Lung (tissue), 12 donors: ENCODE data around the gene MYT1. TPM values are rescaled to one million over a fixed set of nuclear protein-coding genes. Genes with fewer than 3 reads are reported as not detected.

Experiments
- ATAC-seq: fragments of 200-7000 bp; cut with Tn5 transposase; one replicate; pipeline ENCODE4 v1.9.1; 2020; ENCODE audit warnings: moderate number of reproducible peaks; ENCODE audit not compliant: insufficient read depth, low FRiP score
- DNase-seq, 3 donors: peaks; one replicate each; pipeline ENCODE4 v3.0.0-alpha.2; 2013 to 2017
- H3K27ac ChIP-seq, 2 donors: one replicate each; pipeline ENCODE4 v1.5.1; 2013; ENCODE audit warnings: mild to moderate bottlenecking in 2 of 2, moderate library complexity in 2 of 2, control low read depth in 1 of 2, inconsistent platforms in 1 of 2, low read depth in 1 of 2, low read length in 1 of 2
- H3K27me3 ChIP-seq, 3 donors: one replicate each; pipeline ENCODE4 v1.5.1; 2013; ENCODE audit warnings: low read length in 2 of 3; ENCODE audit not compliant: control insufficient read depth in 3 of 3, insufficient read depth in 3 of 3
- H3K36me3 ChIP-seq, 4 donors: one replicate each; pipeline ENCODE4 v1.5.1; 2013; ENCODE audit warnings: low read length in 4 of 4, mild to moderate bottlenecking in 1 of 4, moderate library complexity in 1 of 4; ENCODE audit not compliant: control insufficient read depth in 4 of 4, insufficient read depth in 4 of 4
- H3K4me1 ChIP-seq, 5 donors: one replicate each; pipeline ENCODE4 v1.5.1; 2013; ENCODE audit warnings: low read length in 5 of 5, mild to moderate bottlenecking in 2 of 5, moderate library complexity in 1 of 5; ENCODE audit not compliant: control insufficient read depth in 5 of 5, insufficient read depth in 5 of 5
- H3K4me3 ChIP-seq: one replicate; pipeline ENCODE4 v1.5.1; 2013; ENCODE audit warnings: mild to moderate bottlenecking, control low read depth, moderate library complexity
- H3K9ac ChIP-seq, 2 donors: one replicate each; pipeline ENCODE4 v1.5.1; 2013; ENCODE audit warnings: low read length in 2 of 2, control low read depth in 1 of 2; ENCODE audit not compliant: insufficient read depth in 1 of 2
- H3K9me3 ChIP-seq, 4 donors: one replicate each; pipeline ENCODE4 v1.5.1; 2013; ENCODE audit warnings: low read length in 3 of 4, mild to moderate bottlenecking in 1 of 4, moderate library complexity in 1 of 4; ENCODE audit not compliant: control insufficient read depth in 4 of 4, insufficient read depth in 3 of 4
- CTCF ChIP-seq: IDR thresholded peaks from 2 replicates; pipeline ENCODE4 v1.5.1; 2012; ENCODE audit warnings: mild to moderate bottlenecking; ENCODE audit errors: control extremely low read depth, extremely low read depth
- WGBS, 2 donors: extraction: QIAGEN DNeasy Blood & Tissue Kit; methylation state at CpG; one replicate each; pipeline ENCODE4 v1.1.7; 2013; 5-methylcytosine and 5-hydroxymethylcytosine counted together
- polyA plus RNA-seq, 2 donors: library from polyadenylated mRNA; stranded (reverse); fragments of 200-250 nt; gene quantifications; one replicate each; pipeline ENCODE4 v1.2.1, GENCODE V29; 2013
- total RNA-seq, 2 donors: library from RNA; depleted of rRNA in 1 of 2; stranded (reverse); fragments of >200 nt in 1 of 2; gene quantifications; one replicate each; pipeline ENCODE4 v1.2.1, GENCODE V29; 2014 to 2021
- donor health status: control.
- donor health status: control.
- donor health status: Bipolar disorder and iron deficiency.
- donor health status: healthy.
- donor health status: DM: yes; HTN: yes; CAD: no.

Gene MYT1
- total and polyA plus RNA-seq, 4 donors: 0.03 to 0.40 (median 0.10) TPM; not detected in 1

GRCh38 chr20:64139199-64140060 is 24.8 kb upstream of the MYT1 start:
- no peaks in the 10 kb centered on the region for H3K4me1 ChIP-seq
- H3K9ac ChIP-seq: no peak overlapping the region
- WGBS, 2 donors: 81 to 86% methylated on average over 19 to 21 of the region's 21 CpGs
- H3K4me3 ChIP-seq: no peak overlapping the region
- H3K9me3 ChIP-seq: peaks cover 0 to 2% (median 0%) of the 10 kb centered on the region in 4 donors
- ATAC-seq: no peak
- H3K36me3 ChIP-seq: no peaks in the 10 kb centered on the region
- TF ChIP-seq CTCF: no peak
- no peak for DNase-seq
- no peak overlapping the region for H3K27ac ChIP-seq
- H3K27me3 ChIP-seq: peaks cover 0 to 3% (median 2%) of the 10 kb centered on the region in 3 donors

GRCh38 chr20:64140061-64140931 is 24.0 kb upstream of the MYT1 start:
- TF ChIP-seq CTCF: no peak
- Histone ChIP-seq H3K27ac (no peak overlapping the region), H3K4me1 (no peaks in the 10 kb centered on the region), H3K36me3 (no peaks in the 10 kb centered on the region), H3K9ac (no peak overlapping the region), H3K4me3 (no peak overlapping the region), H3K27me3 (peaks cover 0 to 3% (median 2%) of the 10 kb centered on the region in 3 donors), H3K9me3 (peaks cover 0 to 5% (median 1%) of the 10 kb centered on the region in 4 donors)
- 78 to 81% methylated on average over 13 of the region's 13 CpGs for WGBS, 2 donors
- ATAC-seq (no peak), DNase-seq (no peak)

- Histone ChIP-seq H3K9ac (no peak overlapping the region), H3K9me3 (peaks cover 0 to 12% (median 3%) of the 10 kb centered on the region in 4 donors), H3K27ac (no peak overlapping the region), H3K4me3 (no peak overlapping the region), H3K27me3 (peaks cover 0 to 3% (median 2%) of the 10 kb centered on the region in 3 donors), H3K36me3 (no peaks in the 10 kb centered on the region), H3K4me1 (no peaks in the 10 kb centered on the region)
- no peak for TF ChIP-seq CTCF
- DNase-seq (no peak), ATAC-seq (no peak)
- 64 to 78% methylated on average over 10 of the region's 10 CpGs for WGBS, 2 donors
Measured at GRCh38 chr20:64140956-64141355, 23.3 kb upstream of the MYT1 start.
